Lung (tissue), 12 donors: ENCODE data around the gene GIMAP2. TPM values are rescaled to one million over a fixed set of nuclear protein-coding genes. Genes with fewer than 3 reads are reported as not detected.
A peak's percentile ranks its signal among the peaks of the same experiment; 100 is the strongest.

Experiments
- ATAC-seq: fragments of 200-7000 bp; cut with Tn5 transposase; one replicate; pipeline ENCODE4 v1.9.1; 2020; ENCODE audit warnings: moderate number of reproducible peaks; ENCODE audit not compliant: insufficient read depth, low FRiP score
- DNase-seq, 3 donors: peaks; one replicate each; pipeline ENCODE4 v3.0.0-alpha.2; 2013 to 2017
- H3K27ac ChIP-seq, 2 donors: one replicate each; pipeline ENCODE4 v1.5.1; 2013; ENCODE audit warnings: mild to moderate bottlenecking in 2 of 2, moderate library complexity in 2 of 2, control low read depth in 1 of 2, inconsistent platforms in 1 of 2, low read depth in 1 of 2, low read length in 1 of 2
- H3K27me3 ChIP-seq, 3 donors: one replicate each; pipeline ENCODE4 v1.5.1; 2013; ENCODE audit warnings: low read length in 2 of 3; ENCODE audit not compliant: control insufficient read depth in 3 of 3, insufficient read depth in 3 of 3
- H3K36me3 ChIP-seq, 4 donors: one replicate each; pipeline ENCODE4 v1.5.1; 2013; ENCODE audit warnings: low read length in 4 of 4, mild to moderate bottlenecking in 1 of 4, moderate library complexity in 1 of 4; ENCODE audit not compliant: control insufficient read depth in 4 of 4, insufficient read depth in 4 of 4
- H3K4me1 ChIP-seq, 5 donors: one replicate each; pipeline ENCODE4 v1.5.1; 2013; ENCODE audit warnings: low read length in 5 of 5, mild to moderate bottlenecking in 2 of 5, moderate library complexity in 1 of 5; ENCODE audit not compliant: control insufficient read depth in 5 of 5, insufficient read depth in 5 of 5
- H3K4me3 ChIP-seq: one replicate; pipeline ENCODE4 v1.5.1; 2013; ENCODE audit warnings: mild to moderate bottlenecking, control low read depth, moderate library complexity
- H3K9ac ChIP-seq, 2 donors: one replicate each; pipeline ENCODE4 v1.5.1; 2013; ENCODE audit warnings: low read length in 2 of 2, control low read depth in 1 of 2; ENCODE audit not compliant: insufficient read depth in 1 of 2
- H3K9me3 ChIP-seq, 4 donors: one replicate each; pipeline ENCODE4 v1.5.1; 2013; ENCODE audit warnings: low read length in 3 of 4, mild to moderate bottlenecking in 1 of 4, moderate library complexity in 1 of 4; ENCODE audit not compliant: control insufficient read depth in 4 of 4, insufficient read depth in 3 of 4
- WGBS, 2 donors: extraction: QIAGEN DNeasy Blood & Tissue Kit; methylation state at CpG; one replicate each; pipeline ENCODE4 v1.1.7; 2013; 5-methylcytosine and 5-hydroxymethylcytosine counted together
- polyA plus RNA-seq, 2 donors: library from polyadenylated mRNA; stranded (reverse); fragments of 200-250 nt; gene quantifications; one replicate each; pipeline ENCODE4 v1.2.1, GENCODE V29; 2013
- total RNA-seq, 2 donors: library from RNA; depleted of rRNA in 1 of 2; stranded (reverse); fragments of >200 nt in 1 of 2; gene quantifications; one replicate each; pipeline ENCODE4 v1.2.1, GENCODE V29; 2014 to 2021
- TF ChIP-seq, protein P1 (sequence below): IDR thresholded peaks from 2 replicates; pipeline ENCODE4 v1.5.1; 2012; ENCODE audit warnings: mild to moderate bottlenecking; ENCODE audit errors: control extremely low read depth, extremely low read depth
- donor health status: control.
- donor health status: control.
- donor health status: Bipolar disorder and iron deficiency.
- donor health status: healthy.
- donor health status: DM: yes; HTN: yes; CAD: no.

GIMAP2 gene
- total and polyA plus RNA-seq, 4 donors, result 10.7 to 24.9 (median 18.1) TPM

DNA sequence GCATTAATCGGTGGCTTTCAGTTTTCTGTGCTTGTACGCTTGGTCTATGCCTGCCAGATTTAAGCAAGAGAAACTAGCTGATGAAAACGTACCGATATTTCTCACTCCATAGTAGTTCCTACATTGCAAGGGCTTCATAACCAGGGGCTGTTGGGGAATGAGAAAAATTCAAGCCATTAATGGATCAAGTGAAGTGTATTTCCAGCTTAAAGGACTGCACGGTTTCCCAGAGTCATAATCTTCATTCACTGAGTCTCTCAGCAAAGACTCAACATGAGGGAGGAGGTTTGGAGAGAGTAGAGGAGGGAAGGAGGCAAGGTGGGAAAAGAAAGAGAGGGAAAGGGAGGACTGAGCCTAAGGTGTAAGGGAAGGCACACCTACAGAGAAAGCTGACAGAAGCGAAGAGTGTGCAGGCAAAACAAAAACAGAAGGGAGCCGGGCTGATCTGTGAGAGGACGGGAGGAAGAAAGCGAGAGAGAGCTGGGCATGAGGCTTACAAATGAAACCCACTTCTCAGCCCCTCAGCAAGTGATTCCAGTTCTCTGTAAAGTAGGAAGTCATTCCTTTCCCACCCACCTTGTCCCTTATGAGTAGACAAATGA, 625 bp downstream of the GIMAP2 start:
- Histone ChIP-seq H3K27ac (peak overlapping the region; percentile 81 to 93), H3K4me3 (peak overlapping the region; percentile 28), H3K36me3 (peaks cover under 1 to 10% (median 6%) of the 10 kb centered on the region in 4 donors), H3K9ac (peak overlapping the region; percentile 41 to 80), H3K27me3 (no peaks in the 10 kb centered on the region), H3K9me3 (peaks cover 0 to 6% (median 0%) of the 10 kb centered on the region in 4 donors), H3K4me1 (peaks cover 0 to 10% (median 3%) of the 10 kb centered on the region in 5 donors)
- ATAC-seq (no peak), DNase-seq (no peak)
- TF ChIP-seq, protein P1, sequence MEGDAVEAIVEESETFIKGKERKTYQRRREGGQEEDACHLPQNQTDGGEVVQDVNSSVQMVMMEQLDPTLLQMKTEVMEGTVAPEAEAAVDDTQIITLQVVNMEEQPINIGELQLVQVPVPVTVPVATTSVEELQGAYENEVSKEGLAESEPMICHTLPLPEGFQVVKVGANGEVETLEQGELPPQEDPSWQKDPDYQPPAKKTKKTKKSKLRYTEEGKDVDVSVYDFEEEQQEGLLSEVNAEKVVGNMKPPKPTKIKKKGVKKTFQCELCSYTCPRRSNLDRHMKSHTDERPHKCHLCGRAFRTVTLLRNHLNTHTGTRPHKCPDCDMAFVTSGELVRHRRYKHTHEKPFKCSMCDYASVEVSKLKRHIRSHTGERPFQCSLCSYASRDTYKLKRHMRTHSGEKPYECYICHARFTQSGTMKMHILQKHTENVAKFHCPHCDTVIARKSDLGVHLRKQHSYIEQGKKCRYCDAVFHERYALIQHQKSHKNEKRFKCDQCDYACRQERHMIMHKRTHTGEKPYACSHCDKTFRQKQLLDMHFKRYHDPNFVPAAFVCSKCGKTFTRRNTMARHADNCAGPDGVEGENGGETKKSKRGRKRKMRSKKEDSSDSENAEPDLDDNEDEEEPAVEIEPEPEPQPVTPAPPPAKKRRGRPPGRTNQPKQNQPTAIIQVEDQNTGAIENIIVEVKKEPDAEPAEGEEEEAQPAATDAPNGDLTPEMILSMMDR, result no peak
- WGBS, 2 donors, result 15 to 25% methylated on average over 8 to 9 of the region's 9 CpGs

DNA sequence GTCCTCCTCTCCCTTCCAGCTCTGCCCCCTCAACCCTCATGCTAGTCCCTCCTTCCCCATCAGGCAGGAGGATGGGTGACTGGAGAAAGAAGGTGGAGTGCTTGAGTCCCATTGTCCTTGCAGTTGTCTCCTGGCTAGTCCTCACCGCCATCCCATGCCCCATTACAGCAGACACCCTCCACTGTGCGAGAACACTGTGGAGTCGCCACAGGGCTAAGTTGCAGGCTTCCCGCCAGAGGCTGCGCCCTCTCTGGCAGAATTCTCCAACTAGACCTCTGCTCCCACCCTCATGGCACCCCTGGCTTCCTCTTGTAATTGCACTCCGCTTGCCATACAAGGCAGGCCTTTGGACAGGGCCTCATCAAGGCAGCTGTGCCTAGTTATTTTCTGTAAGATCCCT, 3.1 kb downstream of the GIMAP2 start:
- TF ChIP-seq, protein P1, result no peak
- peak overlapping the region in 1 of 2 donors; percentile 6 for H3K27ac ChIP-seq
- no peak overlapping the region for H3K4me3 ChIP-seq
- H3K27me3 ChIP-seq, result no peaks in the 10 kb centered on the region
- H3K9me3 ChIP-seq, result peaks cover 0 to 12% (median 0%) of the 10 kb centered on the region in 4 donors
- ATAC-seq (no peak), DNase-seq (no peak)
- 96% methylated on average over 6 of the region's 6 CpGs for WGBS, 2 donors
- peaks cover 5 to 11% (median 10%) of the 10 kb centered on the region in 4 donors for H3K36me3 ChIP-seq
- peaks cover 0 to 10% (median 3%) of the 10 kb centered on the region in 5 donors for H3K4me1 ChIP-seq
- H3K9ac ChIP-seq, result no peak overlapping the region

DNA sequence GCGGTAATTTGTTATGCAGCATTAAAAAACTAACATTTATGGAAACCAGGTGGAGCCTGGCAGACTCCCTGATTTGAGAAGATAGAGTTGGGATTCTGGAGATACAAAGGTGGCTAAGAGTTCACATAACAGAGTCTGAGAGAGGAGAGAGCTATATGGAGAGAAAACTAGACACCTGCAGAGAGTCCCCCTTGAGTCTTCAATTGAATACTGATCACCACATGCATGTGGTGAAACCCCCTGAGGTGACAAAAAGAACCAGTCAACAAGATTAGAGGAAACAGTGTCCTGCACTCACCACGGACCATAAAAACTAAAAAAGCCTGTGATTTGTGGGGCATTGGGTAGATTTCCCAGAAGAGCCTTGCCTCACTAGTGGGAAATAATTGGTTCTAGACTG, 10.1 kb downstream of the GIMAP2 start:
- TF ChIP-seq, protein P1, result no peak
- no peaks in the 10 kb centered on the region for H3K27me3 ChIP-seq
- H3K9me3 ChIP-seq, result peaks cover 2 to 6% (median 5%) of the 10 kb centered on the region in 4 donors
- H3K36me3 ChIP-seq, result peaks cover 4 to 6% (median 5%) of the 10 kb centered on the region in 4 donors
- H3K27ac ChIP-seq, result no peak overlapping the region
- ATAC-seq (no peak), DNase-seq (no peak)
- WGBS, 2 donors, result 65 to 81% methylated on average over 2 of the region's 2 CpGs
- no peak overlapping the region for H3K9ac ChIP-seq
- no peaks in the 10 kb centered on the region for H3K4me1 ChIP-seq
- no peak overlapping the region for H3K4me3 ChIP-seq
